Osteoblast (primary cell): Measurements from ENCODE around the gene CCDC12. TPM values are rescaled to one million over a fixed set of nuclear protein-coding genes. Genes with fewer than 3 reads are reported as not detected.
A peak's percentile ranks its signal among the peaks of the same experiment; 100 is the strongest.

ENCODE experiments used
- DNase-seq: peaks from one replicate; pipeline ENCODE4 v3.0.0; 2011; ENCODE audit warnings: low spot score, mixed read lengths; ENCODE audit not compliant: insufficient read length; ENCODE audit errors: missing footprints
- H2AFZ ChIP-seq: 2 replicates; pipeline ENCODE4 v1.6.0; 2011; ENCODE audit warnings: mild to moderate bottlenecking, low read length
- H3K27ac ChIP-seq: 2 replicates; pipeline ENCODE4 v1.5.1; 2011; ENCODE audit warnings: mild to moderate bottlenecking, low read depth, low read length, moderate library complexity
- H3K27me3 ChIP-seq: 2 replicates; pipeline ENCODE4 v1.6.0; 2012; ENCODE audit warnings: mild to moderate bottlenecking, control low read depth, inconsistent platforms, low read length, moderate library complexity; ENCODE audit not compliant: insufficient read depth
- H3K36me3 ChIP-seq: 2 replicates; pipeline ENCODE4 v1.5.1; 2011; ENCODE audit warnings: mild to moderate bottlenecking, low read length, control low read depth, moderate library complexity; ENCODE audit not compliant: insufficient read depth
- H3K4me1 ChIP-seq: 2 replicates; pipeline ENCODE4 v1.5.1; 2011; ENCODE audit warnings: mild to moderate bottlenecking, low read length, control low read depth, moderate library complexity; ENCODE audit not compliant: insufficient read depth
- H3K4me2 ChIP-seq: 2 replicates; pipeline ENCODE4 v1.6.0; 2011; ENCODE audit warnings: mild to moderate bottlenecking, low read length; ENCODE audit not compliant: insufficient read depth
- H3K4me3 ChIP-seq: fragments of 200-600 bp; sonication (generic); 3 replicates; pipeline ENCODE4 v1.5.1; 2012; ENCODE audit warnings: mild to moderate bottlenecking, low read length, inconsistent platforms; ENCODE audit not compliant: insufficient read depth
- H3K79me2 ChIP-seq: 2 replicates; pipeline ENCODE4 v1.6.0; 2012; ENCODE audit warnings: mild to moderate bottlenecking, low read length, control low read depth, inconsistent platforms; ENCODE audit not compliant: insufficient read depth
- H3K9me3 ChIP-seq: 2 replicates; pipeline ENCODE4 v1.5.1; 2011; ENCODE audit warnings: low read depth, low read length, control low read depth
- H4K20me1 ChIP-seq: 2 replicates; pipeline ENCODE4 v1.6.0; 2012; ENCODE audit warnings: mild to moderate bottlenecking, low read length, control low read depth; ENCODE audit not compliant: insufficient read depth
- total RNA-seq: library from RNA; depleted of rRNA; stranded (reverse); fragments of >200 nt; gene quantifications from 2 replicates; pipeline ENCODE4 v1.2.3, GENCODE V29; 2012
- TF ChIP-seq, protein P1 (sequence below): IDR thresholded peaks from 2 replicates; pipeline ENCODE4 v1.5.1; 2011; ENCODE audit warnings: mild to moderate bottlenecking, low read depth, low read length, moderate library complexity; ENCODE audit errors: extremely low read depth

CCDC12 gene
- total RNA-seq, 1 donor = 20.6 TPM

- peaks cover 6% of the 10 kb centered on the region for H3K27me3 ChIP-seq
- H3K27ac ChIP-seq = no peak overlapping the region
- DNase-seq = peak; percentile 85
- H3K36me3 ChIP-seq = no peaks in the 10 kb centered on the region
- no peaks in the 10 kb centered on the region for H3K9me3 ChIP-seq
- TF ChIP-seq, protein P1, sequence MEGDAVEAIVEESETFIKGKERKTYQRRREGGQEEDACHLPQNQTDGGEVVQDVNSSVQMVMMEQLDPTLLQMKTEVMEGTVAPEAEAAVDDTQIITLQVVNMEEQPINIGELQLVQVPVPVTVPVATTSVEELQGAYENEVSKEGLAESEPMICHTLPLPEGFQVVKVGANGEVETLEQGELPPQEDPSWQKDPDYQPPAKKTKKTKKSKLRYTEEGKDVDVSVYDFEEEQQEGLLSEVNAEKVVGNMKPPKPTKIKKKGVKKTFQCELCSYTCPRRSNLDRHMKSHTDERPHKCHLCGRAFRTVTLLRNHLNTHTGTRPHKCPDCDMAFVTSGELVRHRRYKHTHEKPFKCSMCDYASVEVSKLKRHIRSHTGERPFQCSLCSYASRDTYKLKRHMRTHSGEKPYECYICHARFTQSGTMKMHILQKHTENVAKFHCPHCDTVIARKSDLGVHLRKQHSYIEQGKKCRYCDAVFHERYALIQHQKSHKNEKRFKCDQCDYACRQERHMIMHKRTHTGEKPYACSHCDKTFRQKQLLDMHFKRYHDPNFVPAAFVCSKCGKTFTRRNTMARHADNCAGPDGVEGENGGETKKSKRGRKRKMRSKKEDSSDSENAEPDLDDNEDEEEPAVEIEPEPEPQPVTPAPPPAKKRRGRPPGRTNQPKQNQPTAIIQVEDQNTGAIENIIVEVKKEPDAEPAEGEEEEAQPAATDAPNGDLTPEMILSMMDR = no peak
- H4K20me1 ChIP-seq = peaks cover 3% of the 10 kb centered on the region
- no peak overlapping the region for H2AFZ ChIP-seq
- no peak overlapping the region for H3K4me2 ChIP-seq
- no peak overlapping the region for H3K4me3 ChIP-seq
- H3K79me2 ChIP-seq = no peaks in the 10 kb centered on the region
- no peaks in the 10 kb centered on the region for H3K4me1 ChIP-seq
These were observed 76.6 kb downstream of the CCDC12 start for GRCh38 chr3:46900007-46900292.

GRCh38 chr3:46899151-46900006, 77.2 kb downstream of the CCDC12 start:
- TF ChIP-seq, protein P1 = no peak
- Histone ChIP-seq H3K4me3 (no peak overlapping the region), H3K36me3 (no peaks in the 10 kb centered on the region), H3K79me2 (no peaks in the 10 kb centered on the region), H3K4me2 (no peak overlapping the region), H3K9me3 (no peaks in the 10 kb centered on the region), H4K20me1 (peaks cover 3% of the 10 kb centered on the region), H3K4me1 (no peaks in the 10 kb centered on the region), H3K27ac (no peak overlapping the region), H3K27me3 (peaks cover 6% of the 10 kb centered on the region), H2AFZ (no peak overlapping the region)
- peak; percentile 80 for DNase-seq

DNA sequence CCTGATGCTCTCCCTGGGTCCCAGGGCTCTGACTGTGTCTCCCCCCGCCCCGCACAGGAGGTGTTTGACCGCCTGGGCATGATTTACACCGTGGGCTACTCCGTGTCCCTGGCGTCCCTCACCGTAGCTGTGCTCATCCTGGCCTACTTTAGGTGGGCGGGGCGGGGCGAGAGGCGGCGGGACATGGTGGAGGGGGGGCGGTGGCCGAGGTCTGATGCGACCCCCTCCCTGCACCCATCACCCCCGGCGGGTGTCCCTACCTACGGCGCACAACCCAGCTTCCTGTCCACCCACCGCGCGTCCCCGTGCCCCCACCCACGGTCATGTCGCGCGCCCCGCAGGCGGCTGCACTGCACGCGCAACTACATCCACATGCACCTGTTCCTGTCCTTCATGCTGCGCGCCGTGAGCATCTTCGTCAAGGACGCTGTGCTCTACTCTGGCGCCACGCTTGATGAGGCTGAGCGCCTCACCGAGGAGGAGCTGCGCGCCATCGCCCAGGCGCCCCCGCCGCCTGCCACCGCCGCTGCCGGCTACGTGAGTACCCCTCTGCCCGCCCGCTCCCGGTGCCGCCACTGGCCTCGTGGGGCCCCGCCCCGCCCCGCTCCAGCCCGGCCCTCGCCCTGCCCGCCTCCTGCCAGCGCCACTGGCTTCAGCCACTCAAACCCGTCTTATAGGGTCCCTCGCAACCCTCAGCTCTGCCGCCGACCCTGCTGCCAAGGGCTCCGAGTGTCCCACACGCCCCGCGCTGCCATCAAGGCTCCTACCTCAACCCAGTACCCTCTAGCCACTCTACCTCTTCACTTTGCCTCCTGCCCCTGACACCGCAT, 78.0 kb downstream of the CCDC12 start:
- Histone ChIP-seq H4K20me1 (peaks cover 3% of the 10 kb centered on the region), H3K4me1 (no peaks in the 10 kb centered on the region), H3K27ac (no peak overlapping the region), H3K4me2 (no peak overlapping the region), H2AFZ (no peak overlapping the region), H3K27me3 (peaks cover 10% of the 10 kb centered on the region), H3K79me2 (no peaks in the 10 kb centered on the region), H3K4me3 (no peak overlapping the region), H3K36me3 (no peaks in the 10 kb centered on the region), H3K9me3 (no peaks in the 10 kb centered on the region)
- TF ChIP-seq, protein P1 = no peak
- DNase-seq = peak; percentile 63

DNA sequence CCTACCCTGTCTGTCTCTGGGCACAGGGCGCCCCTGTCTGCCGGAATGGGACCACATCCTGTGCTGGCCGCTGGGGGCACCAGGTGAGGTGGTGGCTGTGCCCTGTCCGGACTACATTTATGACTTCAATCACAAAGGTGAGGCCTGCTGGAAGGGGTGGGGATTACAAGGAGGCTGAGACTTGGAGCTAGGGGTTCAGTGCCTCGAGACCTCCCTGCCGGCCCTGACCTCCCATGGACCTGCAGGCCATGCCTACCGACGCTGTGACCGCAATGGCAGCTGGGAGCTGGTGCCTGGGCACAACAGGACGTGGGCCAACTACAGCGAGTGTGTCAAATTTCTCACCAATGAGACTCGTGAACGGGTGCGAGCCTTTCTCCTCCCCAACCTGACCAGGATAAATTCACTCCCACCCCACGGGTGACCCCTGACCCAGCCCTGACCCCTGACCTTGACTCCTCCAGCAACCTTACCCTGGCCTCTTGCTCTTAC, 78.7 kb downstream of the CCDC12 start:
- Histone ChIP-seq H3K9me3 (no peaks in the 10 kb centered on the region), H3K4me3 (no peak overlapping the region), H3K27ac (no peak overlapping the region), H3K36me3 (no peaks in the 10 kb centered on the region), H3K79me2 (no peaks in the 10 kb centered on the region), H3K4me2 (no peak overlapping the region), H3K27me3 (peaks cover 14% of the 10 kb centered on the region), H2AFZ (no peak overlapping the region), H4K20me1 (peaks cover 3% of the 10 kb centered on the region), H3K4me1 (no peaks in the 10 kb centered on the region)
- TF ChIP-seq, protein P1 = peak; percentile 5
- DNase-seq = peak; percentile 79
